ENCODE measurements around the gene ABCA9.
"Not testable (repeated sequence)": the region's sequence is repeated elsewhere in the genome, so short reads cannot be mapped to it uniquely, and the experiment has no call there.

The ABCA9 gene

GRCh38 chr17:69060822-69061221 lies at the start of gene ABCA9:
Gene ABCA9 (minus strand): TSS chr17:69060927. CDS start chr17:69051126, 9,801 bp downstream.
- no peak for DNase-seq

GRCh38 chr17:69105907-69106730 lies 45.4 kb upstream of the ABCA9 start:
- DNase-seq = no peak

- DNase-seq = no peak
Measured at GRCh38 chr17:69103557-69104233, 43.0 kb upstream of the ABCA9 start.

GRCh38 chr17:69098625-69099024 lies 37.9 kb upstream of the ABCA9 start:
- DNase-seq = no peak

GRCh38 chr17:69096541-69096940 lies 35.8 kb upstream of the ABCA9 start:
- no peak for DNase-seq

GRCh38 chr17:69093995-69094394 lies 33.3 kb upstream of the ABCA9 start:
- DNase-seq = no peak

GRCh38 chr17:69093279-69093789 lies 32.6 kb upstream of the ABCA9 start:
- DNase-seq = no peak

- DNase-seq = no peak
Measured at GRCh38 chr17:69090365-69090764, 29.6 kb upstream of the ABCA9 start.

- no peak for DNase-seq
Measured at GRCh38 chr17:69088643-69089200, 28.0 kb upstream of the ABCA9 start.

GRCh38 chr17:69086641-69087040 lies 25.9 kb upstream of the ABCA9 start:
- no peak for DNase-seq

GRCh38 chr17:69084911-69085310 lies 24.2 kb upstream of the ABCA9 start:
- DNase-seq = no peak

GRCh38 chr17:69082696-69083095 lies 22.0 kb upstream of the ABCA9 start:
- no peak for DNase-seq

- no peak for DNase-seq
Measured at GRCh38 chr17:69078864-69079263, 18.1 kb upstream of the ABCA9 start.

- no peak for DNase-seq
Measured at GRCh38 chr17:69075823-69076222, 15.1 kb upstream of the ABCA9 start.

GRCh38 chr17:69073392-69073791 lies 12.7 kb upstream of the ABCA9 start:
- not testable (repeated sequence) for DNase-seq

GRCh38 chr17:69072803-69073256 lies 12.1 kb upstream of the ABCA9 start:
- not testable (repeated sequence) for DNase-seq

GRCh38 chr17:69071233-69071586 lies 10.5 kb upstream of the ABCA9 start:
- DNase-seq = not testable (repeated sequence)

- DNase-seq = not testable (repeated sequence)
Measured at GRCh38 chr17:69070378-69071232, 9.9 kb upstream of the ABCA9 start.

GRCh38 chr17:69069226-69069750 lies 8.6 kb upstream of the ABCA9 start:
- no peak for DNase-seq

- DNase-seq = no peak
Measured at GRCh38 chr17:69067274-69068047, 6.7 kb upstream of the ABCA9 start.

GRCh38 chr17:69066482-69066881 lies 5.8 kb upstream of the ABCA9 start:
- DNase-seq = no peak

- DNase-seq = no peak
Measured at GRCh38 chr17:69065113-69065512, 4.4 kb upstream of the ABCA9 start.

All from activated CD4-positive, alpha-beta T cell treated with anti-CD3 and anti-CD28 coated beads, Interleukin-2, amount 50 U/mL, for 48 hours (primary cell).